Stimulated activated naive CD8-positive, alpha-beta T cell treated with anti-CD3 and anti-CD28 coated beads, Interleukin-15, Interleukin-2, amounts not matched to agents 100 ng/mL and 50 ng/mL, for 24 hours (primary cell): ENCODE results near the gene PSPH.
"Not testable (repeated sequence)": the region's sequence is repeated elsewhere in the genome, so short reads cannot be mapped to it uniquely, and the experiment has no call there.

Experiments
- H3K27ac Mint-ChIP-seq: one replicate; pipeline ENCODE4 v1.8.0; 2021; ENCODE audit warnings: mild to moderate bottlenecking, mixed read lengths
- H3K27me3 Mint-ChIP-seq: one replicate; pipeline ENCODE4 v1.8.0; 2021; ENCODE audit warnings: mixed read lengths
- H3K36me3 Mint-ChIP-seq: one replicate; pipeline ENCODE4 v1.8.0; 2021; ENCODE audit warnings: low read depth, mixed read lengths
- H3K4me1 Mint-ChIP-seq: one replicate; pipeline ENCODE4 v1.8.0; 2021; ENCODE audit warnings: low read depth, mixed read lengths
- H3K4me3 Mint-ChIP-seq: one replicate; pipeline ENCODE4 v1.8.0; 2021; ENCODE audit warnings: mild to moderate bottlenecking, mixed read lengths
- H3K9me3 Mint-ChIP-seq: one replicate; pipeline ENCODE4 v1.8.0; 2021; ENCODE audit warnings: mixed read lengths

The PSPH gene

GRCh38 chr7:56040730-56041129, 10.5 kb downstream of the PSPH start:
- H3K4me1 Mint-ChIP-seq: no peaks in the 10 kb centered on the region
- H3K27ac Mint-ChIP-seq: no peak overlapping the region
- no peak overlapping the region for H3K4me3 Mint-ChIP-seq
- H3K9me3 Mint-ChIP-seq: no peaks in the 10 kb centered on the region
- H3K27me3 Mint-ChIP-seq: no peaks in the 10 kb centered on the region
- H3K36me3 Mint-ChIP-seq: peaks cover 13% of the 10 kb centered on the region

GRCh38 chr7:56033671-56034432, 17.4 kb downstream of the PSPH start:
- Mint-ChIP-seq H3K36me3 (peaks cover 26% of the 10 kb centered on the region), H3K9me3 (no peaks in the 10 kb centered on the region), H3K27ac (peak overlapping the region; percentile 90), H3K4me1 (peaks cover 13% of the 10 kb centered on the region), H3K27me3 (no peaks in the 10 kb centered on the region), H3K4me3 (peak overlapping the region; percentile 92)

- peaks cover 13% of the 10 kb centered on the region for H3K4me1 Mint-ChIP-seq
- not testable (repeated sequence) for H3K27ac Mint-ChIP-seq, H3K9me3 Mint-ChIP-seq, H3K27me3 Mint-ChIP-seq
- H3K4me3 Mint-ChIP-seq: peak overlapping the region; percentile 32
- peaks cover 35% of the 10 kb centered on the region for H3K36me3 Mint-ChIP-seq
Observed at GRCh38 chr7:56032578-56032977, 18.7 kb downstream of the PSPH start.

DNA sequence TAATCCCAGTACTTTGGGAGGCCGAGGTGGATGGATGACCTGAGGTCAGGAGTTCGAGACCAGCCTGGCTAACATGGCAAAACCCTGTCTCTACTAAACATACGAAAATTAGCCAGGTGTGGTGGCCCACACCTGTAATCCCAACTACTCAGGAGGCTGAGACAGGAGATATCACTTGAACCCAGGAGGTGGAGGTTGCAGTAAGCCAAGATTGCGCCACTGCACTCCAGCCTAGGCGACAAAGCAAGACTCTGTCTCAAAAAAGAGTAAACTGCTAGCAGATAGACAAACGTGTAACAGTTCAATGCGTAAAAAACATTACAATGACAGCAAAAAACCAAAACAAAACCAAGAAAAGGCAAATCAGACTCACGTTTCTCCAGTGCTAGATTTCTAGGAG, 19.7 kb downstream of the PSPH start:
- peak overlapping the region; percentile 12 for H3K4me3 Mint-ChIP-seq
- H3K27ac Mint-ChIP-seq, H3K9me3 Mint-ChIP-seq, H3K27me3 Mint-ChIP-seq: not testable (repeated sequence)
- peaks cover 13% of the 10 kb centered on the region for H3K4me1 Mint-ChIP-seq
- peaks cover 38% of the 10 kb centered on the region for H3K36me3 Mint-ChIP-seq

GRCh38 chr7:56030340-56030739, 20.9 kb downstream of the PSPH start:
- Mint-ChIP-seq H3K27ac (no peak overlapping the region), H3K27me3 (no peaks in the 10 kb centered on the region), H3K9me3 (no peaks in the 10 kb centered on the region), H3K36me3 (peaks cover 44% of the 10 kb centered on the region), H3K4me3 (no peak overlapping the region), H3K4me1 (peaks cover 13% of the 10 kb centered on the region)

DNA sequence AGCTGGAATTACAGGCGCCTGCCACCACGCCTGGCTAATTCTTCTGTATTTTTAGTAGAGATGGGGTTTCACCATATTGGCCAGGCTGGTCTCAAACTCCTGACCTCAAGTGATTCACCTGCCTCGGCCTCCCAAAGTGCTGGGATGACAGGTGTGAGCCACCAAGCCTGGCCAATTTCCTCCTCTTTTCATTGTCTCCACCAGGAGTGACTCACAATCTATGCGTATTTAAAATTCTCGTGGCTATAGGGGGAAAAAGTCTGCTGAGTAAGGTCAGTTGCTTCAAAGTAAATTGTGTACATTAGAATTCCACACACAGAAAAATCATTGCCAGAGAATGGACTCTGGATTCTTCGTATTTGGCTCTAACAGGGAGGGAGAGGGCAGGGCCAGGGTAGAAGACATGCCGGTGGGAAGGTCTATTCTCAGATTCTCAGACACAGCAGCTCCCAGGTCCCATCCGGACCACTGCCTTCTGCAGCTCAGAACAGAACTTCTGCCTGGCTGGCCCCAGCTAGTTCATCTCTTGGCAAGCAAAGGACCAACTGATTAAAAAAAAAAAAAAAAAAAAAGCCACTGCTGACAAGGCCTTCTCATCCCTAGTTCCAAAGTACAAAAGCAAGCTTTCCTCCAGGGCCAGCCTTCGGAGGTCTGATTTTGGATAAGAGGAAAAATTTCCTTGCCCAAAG, 22.2 kb downstream of the PSPH start:
- no peaks in the 10 kb centered on the region for H3K27me3 Mint-ChIP-seq
- H3K36me3 Mint-ChIP-seq: peaks cover 48% of the 10 kb centered on the region
- no peak overlapping the region for H3K4me3 Mint-ChIP-seq
- no peak overlapping the region for H3K27ac Mint-ChIP-seq
- H3K4me1 Mint-ChIP-seq: peaks cover 13% of the 10 kb centered on the region
- H3K9me3 Mint-ChIP-seq: no peaks in the 10 kb centered on the region

- H3K27me3 Mint-ChIP-seq: no peaks in the 10 kb centered on the region
- H3K36me3 Mint-ChIP-seq: peaks cover 47% of the 10 kb centered on the region
Observed at GRCh38 chr7:56026538-56026937, 24.7 kb downstream of the PSPH start.

GRCh38 chr7:56023500-56023899, 27.7 kb downstream of the PSPH start:
- no peaks in the 10 kb centered on the region for H3K9me3 Mint-ChIP-seq
- H3K36me3 Mint-ChIP-seq: peaks cover 31% of the 10 kb centered on the region
- no peak overlapping the region for H3K4me3 Mint-ChIP-seq
- no peaks in the 10 kb centered on the region for H3K27me3 Mint-ChIP-seq
- H3K27ac Mint-ChIP-seq: no peak overlapping the region
- no peaks in the 10 kb centered on the region for H3K4me1 Mint-ChIP-seq

More at GRCh38 chr7:56026538-56026937, 24.7 kb downstream of the PSPH start:
- no peaks in the 10 kb centered on the region for H3K9me3 Mint-ChIP-seq
- peaks cover under 1% of the 10 kb centered on the region for H3K4me1 Mint-ChIP-seq
- no peak overlapping the region for H3K4me3 Mint-ChIP-seq
- H3K27ac Mint-ChIP-seq: no peak overlapping the region

DNA sequence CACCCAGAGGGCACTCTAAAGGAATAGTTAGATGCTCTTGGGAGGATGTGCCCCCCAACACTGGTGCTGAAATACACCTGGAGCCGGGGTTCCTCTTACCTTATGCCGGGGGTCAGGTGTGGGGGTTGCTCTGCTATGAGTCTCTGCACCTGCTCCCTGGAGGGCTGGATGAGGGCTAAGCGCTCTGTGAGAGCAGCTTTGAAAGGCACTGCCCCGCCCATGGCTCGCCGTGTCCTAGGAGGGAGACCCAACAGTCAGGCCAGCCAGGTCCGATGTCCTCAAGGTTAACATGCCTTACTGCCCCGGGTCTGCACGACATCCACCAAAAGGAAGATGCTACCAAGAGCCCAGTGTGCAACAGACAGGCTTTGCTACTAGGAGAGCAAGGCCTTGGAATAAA, 31.7 kb downstream of the PSPH start:
- no peaks in the 10 kb centered on the region for H3K9me3 Mint-ChIP-seq
- H3K4me1 Mint-ChIP-seq: no peaks in the 10 kb centered on the region
- peaks cover 22% of the 10 kb centered on the region for H3K36me3 Mint-ChIP-seq
- H3K27ac Mint-ChIP-seq: no peak overlapping the region
- H3K4me3 Mint-ChIP-seq: no peak overlapping the region
- no peaks in the 10 kb centered on the region for H3K27me3 Mint-ChIP-seq

- peaks cover 27% of the 10 kb centered on the region for H3K36me3 Mint-ChIP-seq
- H3K27me3 Mint-ChIP-seq, H3K27ac Mint-ChIP-seq, H3K4me3 Mint-ChIP-seq, H3K4me1 Mint-ChIP-seq, H3K9me3 Mint-ChIP-seq: not testable (repeated sequence)
Observed at GRCh38 chr7:56017015-56017414, 34.2 kb downstream of the PSPH start.

DNA sequence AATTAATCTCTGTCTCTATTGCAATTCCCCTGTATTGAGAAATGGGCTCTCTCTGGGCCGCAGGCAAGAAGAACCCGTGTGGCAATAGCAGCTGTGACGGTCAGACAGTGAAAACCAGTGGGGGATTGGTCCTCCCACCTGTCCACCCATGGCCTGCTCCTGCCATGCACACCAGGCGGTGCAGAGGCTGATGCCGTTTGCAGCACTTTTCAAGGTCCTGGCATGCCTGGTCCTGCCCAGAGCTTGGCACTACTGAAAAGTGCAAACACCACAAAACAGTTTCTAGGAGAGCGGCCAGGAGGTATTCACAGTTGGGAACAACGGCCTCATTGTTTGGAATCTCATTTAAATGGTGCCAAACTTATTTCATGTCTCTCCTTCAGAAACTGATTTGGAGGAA, 41.5 kb downstream of the PSPH start:
- no peaks in the 10 kb centered on the region for H3K27me3 Mint-ChIP-seq
- H3K4me1 Mint-ChIP-seq: no peaks in the 10 kb centered on the region
- no peak overlapping the region for H3K27ac Mint-ChIP-seq
- no peak overlapping the region for H3K4me3 Mint-ChIP-seq
- H3K36me3 Mint-ChIP-seq: peaks cover 20% of the 10 kb centered on the region
- no peaks in the 10 kb centered on the region for H3K9me3 Mint-ChIP-seq

DNA sequence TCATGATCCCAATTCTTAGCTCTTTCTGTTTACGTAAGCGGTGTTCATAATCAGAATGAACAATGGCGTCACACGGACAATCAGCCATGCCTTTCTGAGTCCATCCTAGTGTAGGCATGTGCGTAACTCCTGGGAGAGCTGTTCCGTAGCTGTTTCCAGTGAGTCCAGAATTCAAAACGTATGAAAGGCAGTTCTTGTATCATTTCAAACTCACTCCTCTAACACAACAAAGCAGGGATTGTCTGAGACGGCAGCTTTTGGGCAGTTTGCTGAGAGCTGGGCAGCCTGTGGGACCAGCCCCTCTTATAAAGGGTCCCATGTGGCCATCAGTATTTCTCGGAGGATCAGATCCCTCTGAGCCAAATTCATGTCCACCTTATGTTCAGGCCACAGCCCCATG, 43.4 kb downstream of the PSPH start:
- Mint-ChIP-seq H3K27ac (no peak overlapping the region), H3K4me1 (no peaks in the 10 kb centered on the region), H3K9me3 (no peaks in the 10 kb centered on the region), H3K4me3 (no peak overlapping the region), H3K36me3 (peaks cover 14% of the 10 kb centered on the region), H3K27me3 (no peaks in the 10 kb centered on the region)

DNA sequence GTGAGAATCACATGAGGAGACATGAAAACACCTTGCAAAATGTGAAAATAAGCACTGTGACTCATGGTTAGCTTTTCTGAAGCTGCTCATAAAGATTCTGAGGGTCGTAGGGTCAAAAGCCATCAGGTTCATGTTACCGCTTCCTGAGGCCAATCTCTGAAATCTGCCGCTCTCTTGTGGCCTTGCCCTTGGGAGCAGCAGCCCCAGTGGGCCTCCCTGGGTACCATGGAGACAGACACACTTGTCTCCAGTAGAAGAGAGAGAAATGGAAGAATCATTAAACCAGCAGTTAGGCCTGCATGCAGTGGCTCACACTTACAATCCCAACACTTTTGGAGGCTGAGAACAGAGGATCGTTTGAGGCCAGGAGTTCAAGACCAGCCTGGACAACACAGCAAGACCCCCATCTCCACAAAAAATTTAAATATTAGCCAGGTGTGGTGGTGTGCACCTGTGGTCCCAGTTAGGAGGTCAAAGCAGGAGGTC, 44.0 kb downstream of the PSPH start:
- Mint-ChIP-seq H3K27ac (no peak overlapping the region), H3K4me1 (no peaks in the 10 kb centered on the region), H3K36me3 (peaks cover 12% of the 10 kb centered on the region), H3K4me3 (no peak overlapping the region), H3K9me3 (no peaks in the 10 kb centered on the region), H3K27me3 (no peaks in the 10 kb centered on the region)

DNA sequence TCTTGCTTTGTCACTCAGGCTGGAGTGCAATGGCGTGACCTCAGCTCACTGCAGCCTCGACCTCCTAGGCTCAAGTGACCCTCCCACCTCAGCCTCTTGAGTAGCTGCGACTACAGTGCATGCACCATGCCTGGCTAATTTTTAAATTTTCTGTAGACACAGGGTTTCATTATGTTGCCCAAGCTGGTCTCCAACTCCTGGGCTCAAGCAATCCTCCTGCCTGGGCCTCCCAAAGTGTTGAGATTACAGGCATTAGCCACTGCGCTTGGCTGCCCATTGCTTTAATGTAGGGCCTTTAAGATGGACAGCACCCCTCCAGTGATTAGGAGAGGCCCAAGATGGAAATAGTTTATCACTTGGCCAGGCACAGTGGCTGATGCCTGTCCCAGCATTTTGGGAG, 47.5 kb downstream of the PSPH start:
- peaks cover 15% of the 10 kb centered on the region for H3K36me3 Mint-ChIP-seq
- H3K4me1 Mint-ChIP-seq: peaks cover 18% of the 10 kb centered on the region

GRCh38 chr7:55996856-55997500, 54.3 kb downstream of the PSPH start:
- Mint-ChIP-seq H3K4me3 (no peak overlapping the region), H3K27me3 (no peaks in the 10 kb centered on the region), H3K4me1 (peaks cover 19% of the 10 kb centered on the region), H3K27ac (no peak overlapping the region), H3K36me3 (peaks cover 48% of the 10 kb centered on the region), H3K9me3 (no peaks in the 10 kb centered on the region)

More for the DNA sequence above, 47.5 kb downstream of the PSPH start:
- H3K27me3 Mint-ChIP-seq: no peaks in the 10 kb centered on the region
- no peaks in the 10 kb centered on the region for H3K9me3 Mint-ChIP-seq
- H3K4me3 Mint-ChIP-seq: no peak overlapping the region
- no peak overlapping the region for H3K27ac Mint-ChIP-seq
